HL-60/S4 treated with phorbol 12-myristate 13-acetate at 8.2 ng/mL for 4 days and 3 days (cell line): ENCODE data around the gene PSAPL1.

ENCODE experiments used
- in situ Hi-C: fragments of 300-500 bp; cut with MboI; formaldehyde crosslinking; loops from 2 replicates; pipeline ENCODE4 v1.15.0; 2022; ENCODE audit warnings: low sequenced_read_pairs

PSAPL1 gene

GRCh38 chr4:7431696-7432530 lies 2.8 kb downstream of the PSAPL1 start:
- in situ Hi-C loops: no loop called here

- in situ Hi-C loops: no loop called here
Measured at GRCh38 chr4:7430965-7431695, 3.6 kb downstream of the PSAPL1 start.

- in situ Hi-C loops: no loop called here
Measured at GRCh38 chr4:7430368-7430964, 4.3 kb downstream of the PSAPL1 start.

DNA sequence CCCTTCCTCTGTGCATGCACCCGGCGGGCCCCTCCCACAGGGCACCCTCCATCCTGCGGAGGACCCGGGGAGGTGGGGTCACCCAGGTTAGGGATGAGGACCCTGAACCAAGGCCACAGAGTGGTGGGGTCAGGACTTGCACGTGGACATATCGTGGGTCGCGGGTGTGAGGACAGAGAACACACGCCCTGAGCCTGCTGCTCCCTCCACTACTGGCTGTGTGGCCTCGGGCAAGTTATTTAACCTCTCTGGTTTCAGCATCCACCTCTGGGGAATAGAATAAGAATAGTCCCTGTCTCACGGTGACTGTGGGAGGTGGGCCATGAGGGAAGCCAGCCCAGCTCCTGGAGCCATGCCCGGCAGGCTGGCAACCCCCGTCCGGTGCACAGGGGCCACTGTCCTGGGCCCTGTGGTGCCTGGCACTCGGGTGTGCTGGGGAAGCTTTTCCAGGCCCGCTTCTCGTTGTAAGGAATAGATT lies 5.1 kb downstream of the PSAPL1 start:
- in situ Hi-C loops: no loop called here

DNA sequence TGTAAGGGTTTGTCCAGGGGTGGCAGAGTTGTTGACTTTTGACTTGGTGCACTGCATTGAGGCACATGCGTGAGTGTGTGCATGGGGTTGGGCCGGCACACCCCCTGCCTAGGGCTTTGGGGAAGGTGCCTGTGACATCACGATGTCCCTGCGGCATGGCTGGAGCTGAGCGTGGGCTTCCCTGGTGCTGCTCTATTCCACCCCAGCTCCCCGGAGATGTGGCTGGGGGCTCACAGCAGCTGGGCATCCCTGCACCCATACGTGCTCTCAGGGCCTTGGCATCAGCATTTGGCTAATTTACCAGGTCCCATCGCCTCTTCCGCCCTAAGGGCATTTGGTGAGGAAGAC lies 5.7 kb downstream of the PSAPL1 start:
- in situ Hi-C loops: no loop called here

DNA sequence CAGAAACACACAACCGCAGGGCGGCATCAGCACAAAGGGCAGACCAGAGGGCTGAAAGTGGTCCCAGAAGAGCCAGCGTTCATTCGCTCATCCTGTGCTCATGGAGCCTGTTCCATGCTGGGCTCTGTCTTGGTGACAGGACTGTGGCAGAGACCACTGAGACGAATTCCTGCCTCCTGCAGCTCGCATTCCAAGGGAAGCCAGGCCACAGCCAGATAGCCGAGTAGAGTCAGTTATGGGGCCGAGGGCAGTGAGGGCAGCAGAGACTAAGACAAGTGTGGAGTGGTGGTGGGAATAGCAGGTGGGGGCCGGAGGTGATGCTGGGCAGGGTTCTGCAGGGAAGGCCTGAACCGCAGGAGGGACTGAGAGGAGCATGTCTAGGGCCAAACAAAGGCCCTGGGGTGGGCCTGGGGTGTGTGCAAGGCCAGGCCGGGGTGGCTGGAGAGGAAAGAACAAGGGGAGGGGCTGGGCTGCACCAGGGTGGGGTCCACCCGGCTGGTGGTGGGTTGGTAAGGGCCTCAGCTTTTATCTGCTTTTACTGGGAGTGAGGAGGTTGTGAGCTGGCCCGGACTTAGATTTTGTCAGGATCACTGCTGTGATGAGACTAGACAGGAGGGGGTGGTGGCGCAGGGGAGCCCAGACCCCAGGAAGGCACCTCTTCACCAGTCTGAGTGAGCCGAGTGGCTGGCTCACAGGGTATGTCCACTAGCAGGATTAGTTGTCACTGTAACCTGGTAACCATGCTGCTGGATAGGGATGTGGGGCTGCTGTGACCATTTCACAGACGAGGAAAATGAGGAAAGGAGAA lies 6.3 kb downstream of the PSAPL1 start:
- in situ Hi-C loops: no loop called here

- in situ Hi-C loops: no loop called here
Measured at GRCh38 chr4:7427831-7428260, 6.9 kb downstream of the PSAPL1 start.

- in situ Hi-C loops: no loop called here
Measured at GRCh38 chr4:7427361-7427760, 7.4 kb downstream of the PSAPL1 start.

DNA sequence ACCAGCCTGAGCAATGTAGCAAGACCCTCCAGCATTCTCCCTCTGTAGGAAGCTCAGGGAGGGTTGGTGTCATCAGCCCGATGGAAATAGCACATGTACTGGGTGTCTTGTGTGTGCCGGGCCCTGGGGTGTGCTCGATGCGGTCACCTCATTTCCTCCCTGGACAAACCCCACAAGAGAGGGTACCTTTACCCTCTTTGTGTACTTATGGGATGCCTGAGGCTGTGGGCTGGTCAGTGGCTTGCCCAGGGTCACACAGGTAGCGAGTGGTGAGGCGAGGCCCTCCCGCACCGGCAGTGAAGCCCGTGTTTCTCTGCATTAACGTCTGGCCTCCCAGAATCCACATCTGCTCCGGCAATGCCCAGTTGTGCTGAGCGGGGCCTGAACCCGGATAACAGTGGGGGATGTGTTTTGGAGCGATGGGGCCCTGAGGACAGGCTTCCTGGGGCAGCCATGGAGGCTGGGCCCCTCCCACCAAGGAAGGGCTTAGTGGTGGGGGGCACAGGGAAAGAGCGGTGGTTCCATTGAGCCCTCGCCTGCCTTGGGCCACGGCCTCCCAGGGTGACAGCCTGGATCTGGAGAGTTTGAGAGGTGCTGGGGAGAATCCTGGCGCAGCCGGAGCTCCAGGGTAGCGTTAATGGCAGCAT lies 8.1 kb downstream of the PSAPL1 start:
- in situ Hi-C loops: no loop called here

DNA sequence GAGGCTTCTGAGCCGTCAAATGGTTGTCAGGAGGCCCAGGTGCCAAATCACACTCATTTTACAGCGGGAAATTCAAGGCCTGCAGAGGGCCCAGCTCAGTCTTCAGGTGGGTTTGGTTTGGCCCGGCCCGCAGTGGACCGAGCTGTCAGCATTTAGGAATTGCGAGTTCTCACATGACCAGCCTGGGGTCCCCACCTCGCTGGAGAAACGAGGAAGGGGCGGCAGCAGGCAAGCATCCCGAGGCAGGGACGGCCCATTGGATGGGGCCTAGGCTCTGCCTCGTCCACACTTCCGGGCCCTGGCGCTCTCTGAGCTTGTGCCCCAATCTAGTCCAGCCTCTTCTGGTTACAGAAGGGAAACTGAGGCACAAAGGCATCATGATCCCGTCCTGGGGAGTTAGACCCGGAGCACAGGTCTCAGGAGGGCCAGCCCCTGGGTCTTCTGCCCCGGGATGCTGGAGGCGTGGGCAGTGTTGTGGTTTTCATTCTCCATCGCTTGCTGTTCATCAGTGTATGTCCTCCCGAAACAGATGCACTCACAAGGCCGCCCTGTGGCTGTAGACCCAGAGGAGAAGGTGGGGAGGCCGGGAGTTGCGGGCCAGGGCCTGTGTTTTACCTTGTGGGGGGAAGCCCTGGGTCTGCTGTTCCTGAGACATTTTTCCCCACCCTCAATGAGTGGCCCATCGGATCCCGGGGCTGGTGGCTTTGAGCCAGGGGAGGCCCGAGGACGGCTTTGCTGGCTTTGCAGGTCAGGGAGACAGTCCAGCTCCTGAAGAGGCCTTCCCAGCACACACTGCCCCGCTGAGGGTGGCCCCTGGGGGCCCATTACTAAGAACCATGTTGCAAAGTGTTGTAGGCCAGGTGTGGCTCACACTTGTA lies 8.9 kb downstream of the PSAPL1 start:
- in situ Hi-C loops: no loop called here

GRCh38 chr4:7425124-7425523 lies 9.6 kb downstream of the PSAPL1 start:
- in situ Hi-C loops: no loop called here

DNA sequence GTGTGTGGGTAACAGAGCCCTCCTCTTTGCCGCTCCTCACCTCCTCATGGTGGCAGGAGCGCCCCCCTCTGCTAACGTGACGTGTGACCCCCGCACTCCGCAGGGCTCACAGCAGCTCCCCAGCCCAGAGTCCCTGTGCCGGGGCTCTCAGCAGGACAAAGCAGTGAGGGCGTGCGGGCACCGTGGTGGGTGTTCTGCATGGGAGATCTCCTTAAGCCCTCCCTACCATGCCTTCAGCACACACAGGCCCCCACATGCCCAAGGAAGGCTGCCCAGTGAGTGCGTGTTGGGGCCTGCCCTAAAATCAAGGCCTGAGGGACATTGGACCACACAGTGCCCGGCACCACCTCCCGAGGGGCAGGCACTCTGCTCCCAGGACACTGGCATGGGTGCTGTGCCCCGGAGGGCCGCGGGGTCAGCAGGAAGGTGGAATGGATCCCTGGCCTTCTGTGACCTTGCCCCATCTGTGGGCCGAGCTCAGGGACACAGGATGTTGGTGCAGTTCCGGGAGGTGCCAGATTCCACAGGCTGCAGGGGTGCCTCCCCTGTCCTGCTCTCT lies 10.1 kb downstream of the PSAPL1 start:
- in situ Hi-C loops: no loop called here

DNA sequence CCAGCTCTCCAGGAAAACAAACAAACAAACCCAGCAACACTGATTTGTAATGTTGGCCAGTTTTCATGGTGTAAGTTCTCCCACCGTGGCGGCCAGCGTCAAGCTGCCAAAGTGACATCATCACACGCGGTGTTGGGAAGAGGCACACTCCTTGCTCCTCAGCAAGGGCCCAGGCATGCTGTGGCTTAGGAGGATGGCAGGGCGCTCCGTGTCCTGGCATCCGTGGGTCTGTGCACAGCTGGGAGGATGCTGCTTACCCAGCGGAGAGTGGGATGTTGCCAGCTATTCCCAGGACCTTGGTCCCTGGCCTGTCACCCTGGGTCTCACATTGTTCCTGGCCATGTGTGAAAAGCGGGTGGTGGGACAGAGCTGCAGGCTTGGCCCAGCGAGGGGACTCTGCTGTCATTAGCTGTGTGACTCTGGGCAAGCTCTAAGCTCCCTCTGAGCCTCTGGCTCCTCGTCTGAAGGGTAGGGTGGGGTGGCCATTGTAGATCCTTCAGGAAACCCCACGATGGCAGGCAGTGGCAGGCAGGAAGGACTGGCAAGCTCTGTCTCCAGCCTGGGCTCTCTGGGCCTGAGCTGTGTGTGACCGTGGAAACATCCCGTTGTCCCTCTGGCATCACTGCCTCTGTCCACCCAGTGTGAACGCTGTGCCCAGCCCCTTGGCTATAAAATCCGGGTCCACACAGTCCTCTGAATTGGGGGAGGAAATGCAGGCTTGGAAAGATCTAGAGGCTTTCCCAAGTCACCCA lies 10.8 kb downstream of the PSAPL1 start:
- in situ Hi-C loops: no loop called here

DNA sequence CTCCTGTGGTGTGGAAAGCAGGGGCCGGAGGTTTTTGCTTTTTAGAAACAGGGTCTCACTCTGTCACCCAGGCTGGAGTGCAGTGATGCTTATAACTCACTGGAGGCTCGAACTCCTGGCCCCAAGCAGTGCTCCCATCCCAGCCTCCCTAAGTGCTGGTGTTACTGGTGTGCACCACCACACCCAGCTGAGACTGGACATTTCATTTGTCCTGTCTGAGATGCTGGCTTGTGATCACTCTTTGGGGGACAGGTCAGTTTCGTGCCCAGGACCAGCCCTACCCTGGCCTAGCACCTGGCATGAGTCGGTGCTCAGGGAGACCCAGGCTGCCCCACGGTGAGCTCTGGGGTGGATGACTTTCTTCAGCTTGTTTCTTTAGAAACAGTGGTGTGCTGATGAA lies 11.3 kb downstream of the PSAPL1 start:
- in situ Hi-C loops: no loop called here

DNA sequence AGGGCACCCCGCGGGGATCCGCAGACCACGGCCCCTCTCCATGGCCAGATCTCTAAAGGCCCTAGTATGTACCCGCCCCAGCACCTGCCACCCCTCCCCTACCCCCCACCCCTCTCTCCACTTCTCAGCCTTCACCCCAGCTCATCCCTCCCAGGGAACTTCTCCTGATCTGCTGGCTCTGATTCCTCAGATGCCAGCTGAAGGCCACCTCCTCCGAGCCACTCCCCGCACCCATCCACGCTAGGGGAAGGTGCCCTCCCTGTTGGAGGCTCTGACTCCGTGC lies 11.9 kb downstream of the PSAPL1 start:
- in situ Hi-C loops: no loop called here

DNA sequence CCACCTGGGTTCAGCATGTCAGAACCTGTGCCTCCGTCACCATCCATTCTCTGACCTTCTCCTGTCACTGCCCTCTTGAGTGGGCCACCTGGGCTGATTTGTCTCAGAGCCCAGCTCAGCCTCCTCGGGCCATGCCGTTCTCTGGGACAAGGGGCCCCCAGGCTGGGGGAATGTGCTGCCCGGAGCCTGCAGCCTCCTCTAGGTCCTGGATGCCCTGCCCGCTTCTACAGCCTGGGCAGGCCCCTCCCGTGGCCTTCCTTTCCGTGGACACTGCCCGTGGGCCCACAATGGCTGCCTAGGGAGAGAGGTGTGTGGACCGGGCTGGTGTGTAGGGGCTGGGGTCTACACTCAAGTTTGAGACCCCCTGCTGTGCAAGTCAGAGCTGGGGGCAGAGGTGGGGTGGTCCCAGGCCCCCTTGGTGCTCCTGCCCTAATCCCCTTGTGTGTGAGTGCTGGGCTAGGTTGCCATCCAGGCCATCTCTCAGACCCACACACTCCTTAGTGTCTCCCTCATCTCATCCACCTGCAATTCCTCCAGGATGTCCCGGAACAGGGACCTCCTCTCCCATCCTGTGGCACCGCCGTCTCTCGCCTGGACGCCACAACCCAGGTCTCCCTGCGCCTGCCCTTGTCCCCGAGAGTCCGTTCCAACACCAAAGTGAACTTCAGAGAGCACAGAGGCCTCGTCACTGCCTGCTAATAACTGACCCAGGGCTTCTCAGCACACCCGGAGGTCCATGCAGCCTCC lies 12.4 kb downstream of the PSAPL1 start:
- in situ Hi-C loops: no loop called here

- in situ Hi-C loops: no loop called here
Measured at GRCh38 chr4:7421356-7422150, 13.2 kb downstream of the PSAPL1 start.
